K562 (cell line): Measurements from ENCODE around the gene PSRC1.

Experiments used
- CTCF ChIP-seq, 3 experiments: IDR thresholded peaks in 2 of 3; conservative IDR thresholded peaks in 1 of 3; 2 replicates each; pipeline ENCODE4 v1.5.1; 2011 to 2012; ENCODE audit warnings: low read length in 3 of 3, mild to moderate bottlenecking in 3 of 3, control low read depth in 2 of 3, improper control_type of control experiment in 1 of 3, inconsistent platforms in 1 of 3, low read depth in 1 of 3, mixed read lengths in 1 of 3, moderate library complexity in 1 of 3; ENCODE audit not compliant: insufficient read depth in 2 of 3
- DIDO1 ChIP-seq: fragments of 450-650 bp; IDR thresholded peaks from 2 replicates; pipeline ENCODE4 v1.6.1; 2016; ENCODE audit warnings: low read depth, missing biosample characterization, missing genetic modification characterization
- HDGF ChIP-seq: fragments of 450-650 bp; IDR thresholded peaks from 2 replicates; pipeline ENCODE4 v1.6.1; 2016
- MAX ChIP-seq: sonication (generic); formaldehyde crosslinking; IDR thresholded peaks from 2 replicates; pipeline ENCODE4 v1.9.0; 2022; ENCODE audit warnings: mild to moderate bottlenecking, missing genetic modification reagents
- POLR2AphosphoS5 ChIP-seq: IDR thresholded peaks from 2 replicates; pipeline ENCODE4 v1.6.1; 2011; ENCODE audit warnings: mild to moderate bottlenecking, low read depth, low read length, moderate library complexity; ENCODE audit not compliant: control insufficient read depth, insufficient read depth

GRCh38 chr1:109283748-109284600, 1.0 kb upstream of the PSRC1 start:
- TF ChIP-seq CTCF (IDR thresholded peaks at IDR 0.05 in 2 of 3, conservative IDR thresholded peaks at IDR 0.05 in 1 of 3; ENCODE audit: insufficient read depth in 2 of 3, low read depth in 1 of 3, low read length in 3 of 3) = no peak
- no peak; the same call in 1 of the 2 replicates for TF ChIP-seq DIDO1 (tag)
- no peak for TF ChIP-seq HDGF
- no peak for TF ChIP-seq MAX (CRISPR knock-in tag)
- TF ChIP-seq POLR2AphosphoS5 = no peak
